ENCODE results near the gene ADAMTS10.
"Not testable (repeated sequence)": the region's sequence is repeated elsewhere in the genome, so short reads cannot be mapped to it uniquely, and the experiment has no call there.

The ADAMTS10 gene

DNA sequence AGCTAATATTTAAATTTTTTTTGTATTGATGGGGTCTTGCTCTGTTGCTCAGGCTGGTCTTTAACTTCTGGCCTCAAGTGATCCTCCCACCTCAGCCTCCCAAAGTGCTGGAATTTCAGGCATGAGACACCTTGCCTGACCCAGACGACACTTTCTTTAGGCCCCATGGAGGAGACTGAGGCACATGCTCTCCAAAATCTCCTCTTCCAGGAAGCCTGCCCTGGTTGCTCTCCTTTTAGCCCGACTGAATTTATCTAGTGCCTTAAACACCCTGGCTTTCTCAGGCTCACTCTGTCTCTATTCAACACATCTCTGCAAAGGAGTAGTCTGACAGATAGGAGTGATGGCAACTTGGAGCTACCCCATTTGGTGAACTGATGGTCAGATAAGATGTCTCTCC, 52.2 kb downstream of the ADAMTS10 start:
- TF ChIP-seq, protein P1, sequence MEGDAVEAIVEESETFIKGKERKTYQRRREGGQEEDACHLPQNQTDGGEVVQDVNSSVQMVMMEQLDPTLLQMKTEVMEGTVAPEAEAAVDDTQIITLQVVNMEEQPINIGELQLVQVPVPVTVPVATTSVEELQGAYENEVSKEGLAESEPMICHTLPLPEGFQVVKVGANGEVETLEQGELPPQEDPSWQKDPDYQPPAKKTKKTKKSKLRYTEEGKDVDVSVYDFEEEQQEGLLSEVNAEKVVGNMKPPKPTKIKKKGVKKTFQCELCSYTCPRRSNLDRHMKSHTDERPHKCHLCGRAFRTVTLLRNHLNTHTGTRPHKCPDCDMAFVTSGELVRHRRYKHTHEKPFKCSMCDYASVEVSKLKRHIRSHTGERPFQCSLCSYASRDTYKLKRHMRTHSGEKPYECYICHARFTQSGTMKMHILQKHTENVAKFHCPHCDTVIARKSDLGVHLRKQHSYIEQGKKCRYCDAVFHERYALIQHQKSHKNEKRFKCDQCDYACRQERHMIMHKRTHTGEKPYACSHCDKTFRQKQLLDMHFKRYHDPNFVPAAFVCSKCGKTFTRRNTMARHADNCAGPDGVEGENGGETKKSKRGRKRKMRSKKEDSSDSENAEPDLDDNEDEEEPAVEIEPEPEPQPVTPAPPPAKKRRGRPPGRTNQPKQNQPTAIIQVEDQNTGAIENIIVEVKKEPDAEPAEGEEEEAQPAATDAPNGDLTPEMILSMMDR (IDR thresholded peaks at IDR 0.05; ENCODE audit: low read depth, low read length) = no peak
- DNase-seq (ENCODE audit: extremely low read depth, low read depth) = no peak

DNA sequence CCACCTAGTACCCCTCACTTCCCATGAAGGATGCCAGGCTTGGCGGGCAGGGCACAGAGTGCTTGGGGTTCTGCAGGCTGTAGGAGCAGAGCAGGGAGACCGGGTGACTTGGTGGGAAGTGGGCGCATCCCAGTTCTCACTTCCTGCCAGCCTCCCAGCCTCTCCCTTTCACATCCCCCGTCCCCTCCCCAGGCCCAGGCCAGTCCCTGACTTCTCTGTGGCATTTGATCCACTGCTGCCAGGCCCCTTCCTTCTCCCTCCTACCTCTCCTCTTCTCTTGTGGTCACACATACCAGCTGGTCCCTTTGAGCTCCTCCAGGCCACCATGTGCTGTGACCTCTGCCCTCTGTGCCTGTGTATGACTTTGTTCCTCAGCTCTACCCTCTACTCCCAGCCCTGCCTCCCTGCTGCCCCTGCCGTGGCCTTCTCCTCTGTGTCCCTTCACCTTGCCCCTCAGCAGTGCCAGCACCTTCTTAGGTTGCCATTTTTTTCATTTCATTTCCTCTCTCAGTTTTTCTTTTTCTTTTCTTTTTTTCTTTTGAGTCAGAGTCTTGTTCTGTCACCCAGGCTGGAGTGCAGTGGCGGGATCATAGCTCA, 52.8 kb downstream of the ADAMTS10 start:
- DNase-seq (ENCODE audit: extremely low read depth, low read depth) = no peak
- TF ChIP-seq, protein P1 (IDR thresholded peaks at IDR 0.05; ENCODE audit: low read depth, low read length) = no peak

DNA sequence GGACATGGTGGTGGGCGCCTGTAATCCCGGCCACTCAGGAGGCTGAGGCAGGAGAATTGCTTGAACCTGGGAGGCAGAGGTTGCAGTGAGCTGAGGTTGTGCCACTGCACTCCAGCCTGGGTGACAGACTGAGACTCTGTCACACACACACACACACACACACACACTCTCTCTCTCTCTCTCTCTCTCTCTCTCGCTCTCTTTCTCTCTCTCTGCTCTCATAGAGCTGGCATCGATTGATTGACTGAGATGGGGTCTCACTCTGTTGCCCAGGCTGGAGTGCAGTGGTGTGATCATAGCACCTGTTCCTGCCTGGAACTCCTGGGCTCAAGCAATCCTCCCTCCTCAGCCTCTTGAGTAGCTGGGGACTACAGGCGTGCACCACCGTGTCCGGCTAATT, 56.8 kb downstream of the ADAMTS10 start:
- DNase-seq (ENCODE audit: extremely low read depth, low read depth) = not testable (repeated sequence)

DNA sequence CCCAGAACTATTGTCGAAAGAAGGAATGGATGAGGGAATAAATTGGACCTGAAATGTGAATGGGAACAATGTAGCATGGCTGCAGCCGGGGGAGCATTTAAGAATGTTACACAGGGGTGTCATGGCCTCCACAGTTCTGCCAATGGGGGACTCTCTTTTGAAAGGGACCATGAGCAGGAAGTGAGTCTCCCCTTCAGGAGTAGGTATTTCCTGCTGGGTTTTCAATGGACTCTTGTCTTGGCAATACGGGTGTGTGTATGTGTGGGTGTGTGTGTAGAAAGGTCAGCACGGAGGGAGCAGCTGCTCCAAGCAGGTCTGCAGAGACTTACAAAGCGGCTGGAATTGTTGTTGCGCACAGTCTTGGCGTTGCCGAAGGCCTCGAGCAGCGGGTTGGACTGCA, 57.7 kb downstream of the ADAMTS10 start:
- no peak for DNase-seq (ENCODE audit: extremely low read depth, low read depth)
- TF ChIP-seq, protein P1 (IDR thresholded peaks at IDR 0.05; ENCODE audit: low read depth, low read length) = no peak

DNA sequence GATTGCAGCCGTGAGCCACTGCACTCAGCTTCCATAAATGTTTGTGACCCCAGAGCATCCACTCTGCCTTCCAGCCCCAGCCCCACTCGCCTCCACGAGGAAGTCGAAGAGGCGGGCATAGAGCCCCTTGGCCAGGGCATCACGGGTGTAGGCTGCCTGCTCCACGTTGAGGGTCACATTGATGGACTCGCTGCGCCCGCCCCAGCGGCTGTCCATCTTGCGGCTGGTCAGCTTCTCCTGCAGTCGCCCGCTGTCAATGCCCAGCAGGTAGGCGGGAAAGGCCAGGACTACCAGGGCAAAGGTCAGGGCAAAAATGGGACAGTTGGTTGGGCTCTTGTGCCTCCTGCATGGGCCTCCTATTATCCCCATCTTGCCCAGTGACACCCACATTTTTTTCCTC, 60.4 kb downstream of the ADAMTS10 start:
- no peak for DNase-seq (ENCODE audit: extremely low read depth, low read depth)

DNA sequence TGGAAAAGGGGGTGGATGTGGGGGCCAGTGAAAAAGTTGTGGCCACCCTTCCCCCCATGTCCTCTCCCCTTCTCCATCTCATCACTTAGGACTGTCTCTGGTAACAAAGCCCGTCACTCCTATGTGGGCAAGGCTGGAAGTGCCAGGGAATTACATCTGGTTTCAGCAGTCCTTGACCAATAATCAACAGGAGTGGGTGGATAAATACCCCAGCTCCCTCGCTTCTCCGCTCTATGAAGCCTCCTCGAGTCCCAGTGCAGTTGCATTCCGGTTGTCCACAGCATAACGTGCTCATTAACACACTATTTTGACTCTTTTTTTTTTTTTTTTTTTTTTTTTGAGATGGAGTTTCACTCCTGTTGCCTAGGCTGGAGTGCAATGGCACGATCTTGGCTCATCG, 64.8 kb downstream of the ADAMTS10 start:
- TF ChIP-seq, protein P1 (IDR thresholded peaks at IDR 0.05; ENCODE audit: low read depth, low read length) = no peak
- DNase-seq (ENCODE audit: extremely low read depth, low read depth) = no peak

More for the DNA sequence above, 60.4 kb downstream of the ADAMTS10 start:
- TF ChIP-seq, protein P1 (IDR thresholded peaks at IDR 0.05; ENCODE audit: low read depth, low read length) = no peak

DNA sequence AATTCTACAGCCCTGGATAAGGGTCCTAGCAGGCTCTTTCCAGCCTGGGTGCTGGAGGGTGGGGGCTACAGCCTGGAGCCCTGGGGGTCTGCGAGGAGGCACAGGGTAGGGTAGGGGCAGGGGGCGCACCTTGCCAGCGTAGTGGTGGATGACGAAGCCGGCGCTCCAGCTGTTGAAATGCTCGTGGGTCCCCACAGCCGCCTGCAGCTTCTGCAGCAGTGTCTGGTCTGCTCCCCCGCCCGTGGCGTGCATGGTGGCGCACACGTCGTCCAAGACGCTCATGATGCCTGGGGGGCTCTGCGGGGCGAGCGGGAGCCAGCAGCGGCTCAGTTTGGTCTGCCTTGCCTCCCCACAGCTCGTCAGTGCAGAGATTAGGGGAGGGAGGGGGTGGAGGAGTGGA, 66.3 kb downstream of the ADAMTS10 start:
- DNase-seq (ENCODE audit: extremely low read depth, low read depth) = no peak
- TF ChIP-seq, protein P1 (IDR thresholded peaks at IDR 0.05; ENCODE audit: low read depth, low read length) = no peak

DNA sequence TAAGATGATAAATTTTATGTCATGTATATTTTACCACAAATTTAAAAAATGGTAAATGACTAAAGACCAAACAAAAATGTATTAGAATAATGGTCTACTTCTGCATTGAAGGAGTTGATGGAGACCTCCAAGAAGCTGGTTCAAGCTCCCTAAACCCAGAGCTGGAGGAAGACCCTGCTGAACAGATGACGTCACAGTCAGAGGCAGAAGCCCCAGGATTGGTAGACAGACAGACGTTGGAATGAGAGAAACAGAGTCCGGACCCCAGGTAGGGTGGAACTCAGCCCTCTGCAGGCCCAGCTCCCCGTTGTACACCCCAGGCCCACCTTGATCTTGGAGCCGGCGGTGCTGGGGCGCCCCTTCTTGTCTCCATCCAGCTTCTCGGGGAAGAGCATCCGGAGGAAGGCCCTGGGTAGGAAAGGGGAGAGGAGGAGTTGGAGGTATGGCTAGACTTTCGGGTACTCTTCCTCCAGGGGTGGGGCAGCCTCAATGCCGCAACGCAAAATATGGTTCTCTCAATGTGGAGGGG, 70.8 kb downstream of the ADAMTS10 start:
- no peak for DNase-seq (ENCODE audit: extremely low read depth, low read depth)

More for the DNA sequence above, 70.8 kb downstream of the ADAMTS10 start:
- TF ChIP-seq, protein P1 (IDR thresholded peaks at IDR 0.05; ENCODE audit: low read depth, low read length) = no peak
